Erythroblast (primary cell): ENCODE results near the gene RAP1A.

ENCODE experiments used
- GATA1 ChIP-seq: IDR thresholded peaks from 2 replicates; pipeline ENCODE4 v1.6.1; 2011; ENCODE audit warnings: low read depth, mild to moderate bottlenecking, control low read depth, low read length, moderate library complexity
- POLR2A ChIP-seq: IDR thresholded peaks from 2 replicates; pipeline ENCODE4 v1.6.1; 2011; ENCODE audit warnings: mild to moderate bottlenecking, low read length

DNA sequence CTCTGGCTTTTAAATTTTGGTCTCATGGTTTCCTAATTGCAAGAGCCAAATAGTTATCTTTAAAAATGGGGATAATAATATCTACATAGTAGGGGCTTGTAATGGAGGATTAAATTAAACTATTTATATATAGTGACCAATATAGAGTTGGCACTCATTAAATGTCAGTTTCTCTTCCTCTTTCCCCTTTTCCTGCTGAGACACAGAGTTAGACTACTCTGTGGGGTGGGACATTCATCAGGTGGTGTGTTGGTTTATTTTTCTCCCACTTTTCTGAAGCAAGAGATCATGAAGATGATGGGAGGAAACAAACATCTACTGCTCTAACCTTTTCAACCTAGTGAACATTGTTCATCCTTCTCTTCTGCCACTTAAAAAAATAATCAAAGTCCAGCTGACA, 17.3 kb upstream of the RAP1A start:
- TF ChIP-seq POLR2A, result no peak
- no peak for TF ChIP-seq GATA1
